Neural crest cell (in vitro differentiated cells): Measurements from ENCODE around the gene TTF2. TPM values are rescaled to one million over a fixed set of nuclear protein-coding genes. Genes with fewer than 3 reads are reported as not detected.

ENCODE experiments used
- DNase-seq: peaks from one replicate; pipeline ENCODE4 v3.0.0; 2021; ENCODE audit warnings: low read depth, mixed read lengths, low spot score
- H3K27ac Mint-ChIP-seq: one replicate; pipeline ENCODE4 v1.8.0; 2021; ENCODE audit warnings: mild to moderate bottlenecking, mixed read lengths; ENCODE audit not compliant: unreplicated experiment
- H3K27me3 Mint-ChIP-seq: 2 replicates; pipeline ENCODE4 v1.8.0; 2021; ENCODE audit warnings: low read depth, mild to moderate bottlenecking, mixed read lengths
- H3K36me3 Mint-ChIP-seq: 2 replicates; pipeline ENCODE4 v1.8.0; 2021; ENCODE audit warnings: low read depth, mild to moderate bottlenecking, mixed read lengths
- H3K4me1 Mint-ChIP-seq: 2 replicates; pipeline ENCODE4 v1.8.0; 2021; ENCODE audit warnings: mixed read lengths
- H3K4me3 Mint-ChIP-seq: one replicate; pipeline ENCODE4 v1.8.0; 2021; ENCODE audit warnings: mild to moderate bottlenecking, mixed read lengths
- H3K9me3 Mint-ChIP-seq: 2 replicates; pipeline ENCODE4 v1.8.0; 2021; ENCODE audit warnings: mixed read lengths
- long read RNA-seq: library from polyadenylated mRNA; unstranded; transcript quantifications from one replicate; pipeline ENCODE4 v2.0.0, GENCODE V29; 2020
- total RNA-seq: library from RNA; stranded (reverse); gene quantifications from 2 replicates; pipeline ENCODE4 v1.2.1, GENCODE V29; 2021
- TF ChIP-seq, protein P1 (sequence below): fragments of 200-600 bp; sonication (generic); conservative IDR thresholded peaks from 2 replicates; pipeline ENCODE4 v1.5.0; 2021; ENCODE audit warnings: antibody characterized with exemption, mild to moderate bottlenecking

The TTF2 gene
- total RNA-seq = 66.7 and 69.8 TPM in 2 replicates
- long read RNA-seq, full-length matches to known transcripts = 9 of 50 reads
- long read RNA-seq, partial matches to known transcripts = 30 of 50 reads
- long read RNA-seq, other reads (novel, unspliced or antisense) = 11 of 50 reads

DNA sequence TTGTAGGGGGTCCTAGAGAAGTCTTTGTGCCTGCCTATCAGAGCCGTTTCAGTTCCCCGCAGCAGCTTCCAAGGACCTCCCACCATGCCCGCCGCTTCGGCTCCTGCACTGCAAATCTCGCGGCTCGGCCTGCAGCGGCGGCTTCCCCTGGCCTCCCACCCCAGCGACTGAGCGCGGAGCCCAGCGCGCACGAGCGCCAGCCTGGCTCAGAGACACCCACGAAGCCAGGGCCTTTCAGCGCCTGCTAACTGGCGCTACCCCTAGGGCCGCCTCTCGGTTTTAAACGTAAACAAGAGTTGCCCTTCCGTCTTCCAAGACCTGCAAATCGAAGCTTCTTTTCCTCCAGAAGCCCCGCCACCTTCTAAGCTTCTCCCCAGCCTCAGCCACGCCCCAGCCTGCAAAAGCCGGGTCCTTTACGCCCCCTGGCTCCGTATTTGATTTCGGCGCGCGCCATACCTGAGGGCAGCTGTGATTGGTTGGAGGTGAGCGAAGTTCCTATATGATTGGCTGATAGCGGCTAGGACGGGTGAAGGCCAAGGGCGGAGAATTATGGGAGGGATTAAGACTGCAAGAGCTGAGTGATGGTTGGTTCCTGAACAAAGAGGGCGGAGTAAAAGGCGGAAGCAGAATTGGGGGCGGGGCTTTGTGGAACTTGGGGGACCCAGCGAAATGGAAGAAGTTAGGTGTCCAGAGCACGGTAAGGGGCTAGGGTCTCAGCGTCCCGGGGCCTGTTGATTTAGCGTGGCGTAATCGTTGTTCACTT lies at the start of gene TTF2:
Gene TTF2 (plus strand): TSS at position 649 of the 763 bp plus-strand sequence. CDS start 21 bp downstream, at position 670.
- Mint-ChIP-seq H3K4me1 (peaks cover 30% of the 10 kb centered on the region), H3K27me3 (no peaks in the 10 kb centered on the region), H3K9me3 (no peaks in the 10 kb centered on the region), H3K4me3 (no peak within 1 kb of the TSS), H3K27ac (peak within 1 kb of the TSS; percentile 90), H3K36me3 (peaks cover 3% of the 10 kb centered on the region)
- TF ChIP-seq, protein P1, sequence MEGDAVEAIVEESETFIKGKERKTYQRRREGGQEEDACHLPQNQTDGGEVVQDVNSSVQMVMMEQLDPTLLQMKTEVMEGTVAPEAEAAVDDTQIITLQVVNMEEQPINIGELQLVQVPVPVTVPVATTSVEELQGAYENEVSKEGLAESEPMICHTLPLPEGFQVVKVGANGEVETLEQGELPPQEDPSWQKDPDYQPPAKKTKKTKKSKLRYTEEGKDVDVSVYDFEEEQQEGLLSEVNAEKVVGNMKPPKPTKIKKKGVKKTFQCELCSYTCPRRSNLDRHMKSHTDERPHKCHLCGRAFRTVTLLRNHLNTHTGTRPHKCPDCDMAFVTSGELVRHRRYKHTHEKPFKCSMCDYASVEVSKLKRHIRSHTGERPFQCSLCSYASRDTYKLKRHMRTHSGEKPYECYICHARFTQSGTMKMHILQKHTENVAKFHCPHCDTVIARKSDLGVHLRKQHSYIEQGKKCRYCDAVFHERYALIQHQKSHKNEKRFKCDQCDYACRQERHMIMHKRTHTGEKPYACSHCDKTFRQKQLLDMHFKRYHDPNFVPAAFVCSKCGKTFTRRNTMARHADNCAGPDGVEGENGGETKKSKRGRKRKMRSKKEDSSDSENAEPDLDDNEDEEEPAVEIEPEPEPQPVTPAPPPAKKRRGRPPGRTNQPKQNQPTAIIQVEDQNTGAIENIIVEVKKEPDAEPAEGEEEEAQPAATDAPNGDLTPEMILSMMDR = peak; percentile 40
- DNase-seq = peak; percentile 88

DNA sequence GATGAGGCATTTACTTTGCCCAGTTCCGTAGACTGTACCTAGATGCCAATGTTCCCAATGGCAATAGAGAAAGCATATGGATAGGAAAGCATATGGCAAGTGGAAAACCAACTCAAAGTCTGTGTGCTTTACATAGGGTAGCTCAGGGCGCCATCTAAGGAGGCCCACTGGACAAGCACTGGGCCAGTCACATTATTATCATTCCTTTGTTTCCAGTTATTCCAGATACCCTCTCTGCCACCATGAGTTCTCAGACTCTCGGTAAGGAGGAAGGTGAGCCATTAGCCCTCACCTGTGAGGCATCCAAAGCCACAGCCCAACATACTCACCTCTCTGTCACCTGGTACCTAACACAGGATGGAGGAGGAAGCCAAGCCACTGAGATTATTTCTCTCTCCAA lies 48.8 kb upstream of the TTF2 start:
- Mint-ChIP-seq H3K27me3 (no peaks in the 10 kb centered on the region), H3K4me3 (no peak overlapping the region), H3K27ac (no peak overlapping the region), H3K4me1 (no peaks in the 10 kb centered on the region), H3K36me3 (no peaks in the 10 kb centered on the region), H3K9me3 (no peaks in the 10 kb centered on the region)
- TF ChIP-seq, protein P1 = no peak
- no peak for DNase-seq

DNA sequence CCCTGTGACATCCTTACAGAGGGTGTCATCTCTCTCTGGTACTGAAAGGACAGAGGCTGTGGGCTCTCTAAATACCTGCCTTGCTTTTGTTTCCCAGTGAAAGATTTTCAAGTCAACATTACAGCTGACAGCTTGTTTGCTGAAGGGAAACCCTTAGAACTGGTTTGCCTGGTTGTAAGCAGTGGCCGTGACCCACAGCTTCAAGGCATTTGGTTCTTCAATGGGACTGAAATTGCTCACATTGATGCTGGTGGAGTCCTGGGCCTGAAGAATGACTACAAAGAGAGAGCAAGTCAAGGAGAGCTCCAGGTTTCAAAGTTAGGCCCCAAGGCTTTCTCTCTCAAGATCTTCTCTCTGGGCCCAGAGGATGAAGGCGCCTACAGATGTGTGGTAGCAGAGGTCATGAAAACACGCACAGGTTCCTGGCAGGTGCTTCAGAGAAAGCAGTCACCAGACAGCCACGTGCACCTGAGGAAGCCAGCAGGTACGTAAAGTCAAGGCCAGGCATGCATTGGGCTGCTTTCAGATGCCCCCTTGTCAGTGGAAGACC lies 46.7 kb upstream of the TTF2 start:
- Mint-ChIP-seq H3K4me3 (no peak overlapping the region), H3K9me3 (no peaks in the 10 kb centered on the region), H3K27ac (no peak overlapping the region), H3K4me1 (peaks cover 5% of the 10 kb centered on the region), H3K36me3 (no peaks in the 10 kb centered on the region), H3K27me3 (no peaks in the 10 kb centered on the region)
- TF ChIP-seq, protein P1 = no peak
- DNase-seq = no peak

DNA sequence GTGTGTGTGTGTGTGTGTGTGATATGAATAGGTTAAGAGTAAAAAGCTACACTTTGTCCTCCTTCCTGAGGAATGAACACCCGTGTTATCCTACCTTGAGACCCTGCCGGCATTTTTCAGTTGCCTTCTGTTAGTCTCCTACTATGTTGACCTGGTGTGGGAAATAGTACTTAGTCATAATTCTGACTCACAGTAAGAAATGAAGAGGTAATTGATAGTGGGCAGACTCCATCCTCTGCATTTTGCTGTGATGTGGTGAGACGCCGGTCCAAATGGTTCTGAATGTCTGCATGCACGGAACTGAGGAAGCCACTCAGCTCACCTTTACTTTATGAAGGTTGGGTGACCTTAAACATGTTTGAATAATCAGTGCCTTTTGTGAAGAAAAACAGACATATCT lies 45.9 kb upstream of the TTF2 start:
- no peaks in the 10 kb centered on the region for H3K36me3 Mint-ChIP-seq
- TF ChIP-seq, protein P1 = no peak
- DNase-seq = no peak
- H3K27ac Mint-ChIP-seq = no peak overlapping the region
- H3K27me3 Mint-ChIP-seq = no peaks in the 10 kb centered on the region
- H3K4me1 Mint-ChIP-seq = peaks cover 8% of the 10 kb centered on the region
- no peak overlapping the region for H3K4me3 Mint-ChIP-seq
- H3K9me3 Mint-ChIP-seq = no peaks in the 10 kb centered on the region

DNA sequence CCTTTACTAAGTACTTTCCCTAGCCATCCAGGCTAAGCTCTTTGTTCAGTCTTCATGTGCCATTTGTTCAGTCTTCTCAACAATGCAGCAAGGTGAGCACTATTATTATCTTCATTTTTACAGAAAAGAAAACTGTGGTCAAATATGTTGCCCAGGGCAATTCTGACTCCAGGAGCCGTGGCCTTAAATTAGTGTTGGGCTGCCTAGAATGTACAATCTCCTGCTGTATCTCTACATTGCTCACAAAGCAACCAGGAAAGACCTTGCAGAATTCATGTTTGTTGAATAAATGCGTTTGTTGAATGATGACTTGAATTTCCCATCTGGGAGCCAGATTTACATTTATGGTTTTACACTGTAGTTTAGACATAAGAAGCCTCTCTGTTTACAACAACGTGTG lies 44.4 kb upstream of the TTF2 start:
- H3K27me3 Mint-ChIP-seq = no peaks in the 10 kb centered on the region
- no peak for DNase-seq
- no peaks in the 10 kb centered on the region for H3K9me3 Mint-ChIP-seq
- H3K4me3 Mint-ChIP-seq = no peak overlapping the region
- no peaks in the 10 kb centered on the region for H3K36me3 Mint-ChIP-seq
- peaks cover 8% of the 10 kb centered on the region for H3K4me1 Mint-ChIP-seq
- H3K27ac Mint-ChIP-seq = no peak overlapping the region
- TF ChIP-seq, protein P1 = no peak
